Activated CD4-positive, alpha-beta T cell treated with anti-CD3 and anti-CD28 coated beads for 24 hours (primary cell): Measurements from ENCODE around the gene IL10RB.
"Not testable (repeated sequence)": the region's sequence is repeated elsewhere in the genome, so short reads cannot be mapped to it uniquely, and the experiment has no call there.

Experiments used
- DNase-seq, 2 donors: peaks; one replicate each; pipeline ENCODE4 v3.0.0-alpha.2; 2020; ENCODE audit warnings: low read depth in 2 of 2

Gene IL10RB

GRCh38 chr21:33240404-33240803 is 25.8 kb upstream of the IL10RB start:
- no peak for DNase-seq

GRCh38 chr21:33241846-33242245 is 24.3 kb upstream of the IL10RB start:
- DNase-seq: no peak

GRCh38 chr21:33242846-33243245 is 23.3 kb upstream of the IL10RB start:
- not testable (repeated sequence) for DNase-seq

GRCh38 chr21:33244082-33244778 is 21.9 kb upstream of the IL10RB start:
- DNase-seq: no peak

GRCh38 chr21:33244779-33245105 is 21.4 kb upstream of the IL10RB start:
- no peak for DNase-seq

GRCh38 chr21:33245289-33245918 is 20.8 kb upstream of the IL10RB start:
- no peak for DNase-seq

GRCh38 chr21:33246506-33246905 is 19.7 kb upstream of the IL10RB start:
- no peak for DNase-seq

GRCh38 chr21:33246963-33247362 is 19.2 kb upstream of the IL10RB start:
- no peak for DNase-seq

- no peak for DNase-seq
Observed at GRCh38 chr21:33247599-33247998, 18.6 kb upstream of the IL10RB start.

- no peak for DNase-seq
Observed at GRCh38 chr21:33249331-33250002, 16.7 kb upstream of the IL10RB start.

- DNase-seq: no peak
Observed at GRCh38 chr21:33251119-33251518, 15.0 kb upstream of the IL10RB start.

GRCh38 chr21:33253382-33253781 is 12.8 kb upstream of the IL10RB start:
- DNase-seq: not testable (repeated sequence)

- no peak for DNase-seq
Observed at GRCh38 chr21:33254766-33255165, 11.4 kb upstream of the IL10RB start.

- DNase-seq: no peak
Observed at GRCh38 chr21:33255404-33255803, 10.8 kb upstream of the IL10RB start.

- no peak for DNase-seq
Observed at GRCh38 chr21:33256019-33256418, 10.1 kb upstream of the IL10RB start.

GRCh38 chr21:33257094-33257803 is 8.9 kb upstream of the IL10RB start:
- DNase-seq: no peak

- DNase-seq: no peak
Observed at GRCh38 chr21:33258475-33258874, 7.7 kb upstream of the IL10RB start.

- no peak for DNase-seq
Observed at GRCh38 chr21:33259428-33259827, 6.7 kb upstream of the IL10RB start.

GRCh38 chr21:33259995-33260394 is 6.2 kb upstream of the IL10RB start:
- DNase-seq: no peak

- DNase-seq: no peak
Observed at GRCh38 chr21:33261635-33262034, 4.5 kb upstream of the IL10RB start.

- DNase-seq: no peak
Observed at GRCh38 chr21:33262921-33263320, 3.2 kb upstream of the IL10RB start.

- no peak for DNase-seq
Observed at GRCh38 chr21:33264561-33264960, 1.6 kb upstream of the IL10RB start.

GRCh38 chr21:33265664-33266049 is 510 bp upstream of the IL10RB start:
- no peak for DNase-seq
